Left ventricle myocardium inferior (tissue), 1 donor: ENCODE measurements around the gene LY6G5C. TPM values are rescaled to one million over a fixed set of nuclear protein-coding genes. Genes with fewer than 3 reads are reported as not detected.

Experiments used
- DNase-seq: peaks from one replicate; pipeline ENCODE4 v3.0.0-alpha.2; 2020
- H3K27ac ChIP-seq: fragments of 200-600 bp; replicated peaks from 2 replicates; pipeline ENCODE4 v1.8.0; 2021
- H3K27me3 ChIP-seq: fragments of 200-600 bp; 2 replicates; pipeline ENCODE4 v1.8.0; 2021; ENCODE audit warnings: low read depth
- H3K36me3 ChIP-seq: fragments of 200-600 bp; 2 replicates; pipeline ENCODE4 v1.8.0; 2021
- H3K4me1 ChIP-seq: fragments of 200-600 bp; 2 replicates; pipeline ENCODE4 v1.8.0; 2021
- H3K4me3 ChIP-seq: fragments of 200-600 bp; 2 replicates; pipeline ENCODE4 v1.8.0; 2021; ENCODE audit warnings: mild to moderate bottlenecking, moderate library complexity
- H3K9me3 ChIP-seq: fragments of 200-600 bp; replicated peaks from 2 replicates; pipeline ENCODE4 v1.8.0; 2021
- CTCF ChIP-seq: fragments of 200-600 bp; IDR thresholded peaks from 2 replicates; pipeline ENCODE4 v1.8.0; 2021; ENCODE audit warnings: antibody characterized with exemption, mild to moderate bottlenecking, borderline replicate concordance
- intact Hi-C: fragments of 100-400 bp; cut with micrococcal nuclease; formaldehyde crosslinking; loops from one replicate; pipeline ENCODE4 v1.11.0; 2022
- total RNA-seq: library from RNA; stranded (reverse); fragmentation: NEBNext Ultra II Directional; extraction: Animal tissue kit (Norgen Biotek cat#: 25700); gene quantifications from one replicate; pipeline ENCODE4 v1.2.1, GENCODE V29; 2021
- donor health status: DM: no; HTN: yes; CAD: no; lungs with severe emphysema.

Gene LY6G5C
- total RNA-seq, 1 donor from 2014 or later: 1.5 TPM

DNA sequence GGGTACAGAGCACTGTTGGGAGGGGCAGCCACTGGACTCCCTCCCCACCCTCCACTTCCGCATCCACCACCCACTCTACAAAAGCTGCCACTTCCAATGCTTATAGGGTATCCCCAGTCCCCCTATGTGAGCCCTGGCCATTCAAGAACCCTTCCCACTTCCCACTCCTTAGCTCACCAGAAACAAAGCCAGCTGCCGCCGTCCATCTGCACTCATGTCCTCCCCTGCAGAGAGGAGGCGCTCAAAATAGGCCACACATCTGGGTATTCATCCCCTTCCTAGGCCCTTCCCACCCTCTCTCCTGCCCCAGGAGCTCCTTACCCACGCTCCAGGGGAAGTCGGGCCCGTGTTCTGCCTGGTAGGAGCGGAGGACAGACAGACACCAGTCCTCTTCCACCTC is 6.5 kb upstream of the LY6G5C start:
- no peak overlapping the region for H3K27ac ChIP-seq
- no peak for DNase-seq

GRCh38 chr6:31686483-31686882 is 5.6 kb upstream of the LY6G5C start:
- peaks cover 62% of the 10 kb centered on the region for H3K36me3 ChIP-seq
- intact Hi-C loops: no loop called here

More for the DNA sequence above, 6.5 kb upstream of the LY6G5C start:
- Histone ChIP-seq H3K36me3 (peaks cover 71% of the 10 kb centered on the region), H3K4me1 (peaks cover 8% of the 10 kb centered on the region), H3K9me3 (no peaks in the 10 kb centered on the region), H3K4me3 (no peak overlapping the region), H3K27me3 (no peaks in the 10 kb centered on the region)
- intact Hi-C loops: no loop called here
- TF ChIP-seq CTCF: no peak

GRCh38 chr6:31683591-31683990 is 2.7 kb upstream of the LY6G5C start:
- no peak overlapping the region for H3K4me3 ChIP-seq
- peaks cover 27% of the 10 kb centered on the region for H3K4me1 ChIP-seq
- TF ChIP-seq CTCF: no peak
- H3K27ac ChIP-seq: no peak overlapping the region
- H3K9me3 ChIP-seq: no peaks in the 10 kb centered on the region
- H3K36me3 ChIP-seq: peaks cover 33% of the 10 kb centered on the region
- intact Hi-C loops: no loop called here
- no peak for DNase-seq
- no peaks in the 10 kb centered on the region for H3K27me3 ChIP-seq

More at GRCh38 chr6:31686483-31686882, 5.6 kb upstream of the LY6G5C start:
- Histone ChIP-seq H3K4me3 (no peak overlapping the region), H3K4me1 (peaks cover 13% of the 10 kb centered on the region), H3K27ac (no peak overlapping the region), H3K27me3 (no peaks in the 10 kb centered on the region), H3K9me3 (no peaks in the 10 kb centered on the region)
- DNase-seq: no peak
- no peak for TF ChIP-seq CTCF

- Histone ChIP-seq H3K36me3 (peaks cover 9% of the 10 kb centered on the region), H3K27ac (peak overlapping the region; percentile 72), H3K9me3 (no peaks in the 10 kb centered on the region), H3K4me3 (peak overlapping the region; percentile 74), H3K27me3 (no peaks in the 10 kb centered on the region), H3K4me1 (peaks cover 27% of the 10 kb centered on the region)
- TF ChIP-seq CTCF: peak; percentile 19
- DNase-seq: peak; percentile 38
- intact Hi-C loops: no loop called here
These were observed 336 bp upstream of the LY6G5C start for GRCh38 chr6:31681135-31681671.

DNA sequence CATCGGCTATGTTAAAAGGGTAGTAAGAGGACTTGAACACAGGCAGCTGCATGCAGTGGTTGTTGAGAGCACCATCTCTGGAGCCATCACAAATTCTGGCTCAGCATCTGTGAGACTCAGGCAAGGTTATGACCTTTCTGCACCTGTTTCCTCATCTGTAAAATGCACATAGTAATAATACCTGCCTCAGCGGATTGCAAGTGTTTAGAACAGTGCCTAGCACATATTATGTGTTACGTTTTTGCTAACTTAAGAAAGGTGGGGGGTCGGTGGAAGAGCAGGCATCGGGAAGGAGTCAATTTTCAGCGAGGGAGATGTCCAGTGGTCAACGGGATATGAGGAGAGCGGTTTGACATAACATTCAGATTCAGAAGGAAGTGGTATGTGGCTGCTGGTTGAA is 2.9 kb downstream of the LY6G5C start:
- intact Hi-C loops: no loop called here

More for the DNA sequence above, 2.9 kb downstream of the LY6G5C start:
- no peak overlapping the region for H3K27ac ChIP-seq
- no peak for DNase-seq
- H3K4me3 ChIP-seq: no peak overlapping the region
- no peak for TF ChIP-seq CTCF
- H3K4me1 ChIP-seq: peaks cover 23% of the 10 kb centered on the region
- H3K36me3 ChIP-seq: peaks cover 10% of the 10 kb centered on the region
- no peaks in the 10 kb centered on the region for H3K9me3 ChIP-seq
- no peaks in the 10 kb centered on the region for H3K27me3 ChIP-seq
